Measurements from ENCODE around the gene AK4. TPM values are rescaled to one million over a fixed set of nuclear protein-coding genes. Genes with fewer than 3 reads are reported as not detected.
"Not testable (repeated sequence)": the region's sequence is repeated elsewhere in the genome, so short reads cannot be mapped to it uniquely, and the experiment has no call there.

The AK4 gene
- total and polyA plus RNA-seq, 2 of the 8 experiments (the other 6 are each of a cell fraction or from before 2014, with no cell fraction given) = 64.5 to 175 TPM

DNA sequence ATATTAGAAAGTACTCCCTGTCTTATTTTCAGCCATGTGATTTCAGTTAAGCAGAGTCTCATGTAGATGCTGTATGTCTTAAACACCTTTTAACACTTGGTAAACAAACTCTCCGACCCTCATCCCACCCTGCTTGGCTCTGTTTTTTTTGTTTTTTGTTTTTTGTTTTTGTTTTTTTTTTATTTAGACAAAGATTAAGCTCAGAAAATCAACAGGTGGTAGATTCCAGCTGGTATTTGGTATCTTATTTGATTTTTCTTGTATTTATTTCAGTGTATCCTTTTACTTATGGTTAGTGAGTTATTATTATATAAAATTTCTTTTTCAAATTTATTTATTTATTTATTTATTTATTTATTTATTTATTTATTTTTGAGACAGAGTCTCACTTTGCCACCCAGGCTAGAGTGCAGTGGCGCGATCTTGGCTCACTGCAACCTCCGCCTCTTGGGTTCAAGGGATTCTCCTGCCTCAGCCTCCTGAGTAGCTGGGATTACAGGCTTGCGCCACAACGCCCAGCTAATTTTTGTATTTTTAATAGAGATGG lies 4.8 kb upstream of the AK4 start:
- POLR2A ChIA-PET (ENCODE audit: partially characterized antibody); H3K14ac ChIP-seq (ENCODE audit: insufficient read length); H2AK5ac ChIP-seq (ENCODE audit: low read depth, low read length); H2BK15ac ChIP-seq (ENCODE audit: low read length); H4K5ac ChIP-seq (ENCODE audit: insufficient read length, low read depth, low read length); H3K4me2 ChIP-seq (ENCODE audit: insufficient read depth in 1 of 2, low read depth in 2 of 2, low read length in 2 of 2); H3K9ac ChIP-seq (replicated peaks in 1 of 4; ENCODE audit: extremely low read depth in 1 of 4, low read depth in 3 of 4, low read length in 3 of 4); DNase-seq (ENCODE audit: low read depth in 1 of 2, low spot score in 2 of 2); FAIRE-seq; H3K79me1 ChIP-seq (ENCODE audit: low read depth, low read length); H3K4ac ChIP-seq (replicated peaks; ENCODE audit: insufficient read length, low read depth, low read length); H4K8ac ChIP-seq (ENCODE audit: extremely low read depth, insufficient read depth, low read length); H3K18ac ChIP-seq (ENCODE audit: extremely low read depth, low read length); H3K4me3 ChIP-seq (ENCODE audit: extremely low read depth in 1 of 4, insufficient read depth in 2 of 4, low read depth in 3 of 4, low read length in 4 of 4); H3K36me3 ChIP-seq (ENCODE audit: control insufficient read depth in 2 of 4, insufficient read depth in 4 of 4, low read length in 3 of 4); H2BK120ac ChIP-seq (replicated peaks; ENCODE audit: low read depth, low read length); H2BK20ac ChIP-seq (ENCODE audit: low read length); H3K56ac ChIP-seq (replicated peaks; ENCODE audit: insufficient read length, low read depth, low read length); H4K91ac ChIP-seq (replicated peaks; ENCODE audit: insufficient read length, low read length); H4K20me1 ChIP-seq (replicated peaks in 1 of 2; ENCODE audit: control insufficient read depth in 1 of 2, insufficient read depth in 2 of 2, low read length in 2 of 2); H3K23ac ChIP-seq (ENCODE audit: insufficient read length); CTCF ChIA-PET (ENCODE audit: partially characterized antibody); H2BK12ac ChIP-seq (ENCODE audit: low read depth, low read length); H3K79me2 ChIP-seq (ENCODE audit: control insufficient read depth in 1 of 2, insufficient read depth in 2 of 2, low read length in 2 of 2); H2AFZ ChIP-seq (ENCODE audit: low read length); H2BK5ac ChIP-seq (ENCODE audit: low read depth, low read length); H3K4me1 ChIP-seq (replicated peaks in 1 of 4; ENCODE audit: control insufficient read depth in 3 of 4, insufficient read depth in 4 of 4, low read length in 3 of 4); H3K9me3 ChIP-seq (ENCODE audit: insufficient read depth in 2 of 2, low read depth in 1 of 2, low read length in 1 of 2); H3K27ac ChIP-seq (ENCODE audit: low read depth, low read length): not testable (repeated sequence)
- Histone ChIP-seq H3K23me2 (ENCODE audit: low read depth, low read length) (peaks cover 12% of the 10 kb centered on the region), H3K27me3 (replicated peaks in 1 of 4; ENCODE audit: control insufficient read depth in 3 of 4, extremely low read depth in 1 of 4, insufficient read depth in 3 of 4, low read length in 3 of 4) (peaks cover 2 to 22% (median 14%) of the 10 kb centered on the region in 4 experiments; a peak in 6 of 7 replicates)
- WGBS, 2 experiments (ENCODE audit: extremely low coverage in 1 of 2, insufficient coverage in 1 of 2, insufficient read length in 1 of 2, insufficient replicate concordance in 2 of 2, low coverage in 1 of 2, low lambda C conversion rate in 2 of 2, missing lambda C conversion rate in 1 of 2) = 94% methylated on average over 6 of the region's 6 CpGs; no CpG with 5 or more reads in 1 of the 2 experiments

All from H1 (cell line).